Activated CD8-positive, alpha-beta T cell treated with anti-CD3 and anti-CD28 coated beads for 36 hours (primary cell): ENCODE data around the gene SPRY4. TPM values are rescaled to one million over a fixed set of nuclear protein-coding genes. Genes with fewer than 3 reads are reported as not detected.
"Not testable (repeated sequence)": the region's sequence is repeated elsewhere in the genome, so short reads cannot be mapped to it uniquely, and the experiment has no call there.

Experiments used
- ATAC-seq: fragments of 200-7000 bp; cut with Tn5 transposase; one replicate; pipeline ENCODE4 v1.10.0; 2021; ENCODE audit warnings: mild to moderate bottlenecking, moderate library complexity
- CTCF ChIA-PET: fragments of 350-600 bp; sonication (Branson Sonifier 250); formaldehyde crosslinking; loops from one replicate; lab custom pipeline; 2021; ENCODE audit warnings: antibody characterized with exemption; lab: Charles Lee
- POLR2A ChIA-PET: fragments of 350-600 bp; sonication (Branson Sonifier 250); formaldehyde crosslinking; loops from one replicate; lab custom pipeline; 2021; ENCODE audit warnings: antibody characterized with exemption; lab: Charles Lee
- DNase-seq: peaks from one replicate; pipeline ENCODE4 v3.0.0-alpha.2; 2020
- H3K27ac Mint-ChIP-seq: one replicate; pipeline ENCODE4 v1.8.0; 2021; ENCODE audit warnings: mild to moderate bottlenecking, mixed read lengths
- H3K27me3 Mint-ChIP-seq: one replicate; pipeline ENCODE4 v1.8.0; 2021; ENCODE audit warnings: mixed read lengths
- H3K36me3 Mint-ChIP-seq: one replicate; pipeline ENCODE4 v1.8.0; 2021; ENCODE audit warnings: low read depth, mixed read lengths
- H3K4me1 Mint-ChIP-seq: one replicate; pipeline ENCODE4 v1.8.0; 2021; ENCODE audit warnings: low read depth, mixed read lengths
- H3K4me3 Mint-ChIP-seq: one replicate; pipeline ENCODE4 v1.8.0; 2021; ENCODE audit warnings: mild to moderate bottlenecking, moderate library complexity, mixed read lengths
- H3K9me3 Mint-ChIP-seq: one replicate; pipeline ENCODE4 v1.8.0; 2021; ENCODE audit warnings: mixed read lengths
- intact Hi-C: fragments of 100-400 bp; cut with micrococcal nuclease; formaldehyde crosslinking; loops from one replicate; pipeline ENCODE4 v1.10.0; 2022
- total RNA-seq, 2 experiments: library from RNA; stranded (reverse); gene quantifications; one replicate each; pipeline ENCODE4 v1.2.3, GENCODE V29; 2021
- TF ChIP-seq, protein P1 (sequence below): fragments of 200-600 bp; IDR thresholded peaks from one replicate; pipeline ENCODE4 v1.8.0; 2022; ENCODE audit warnings: antibody characterized with exemption, mild to moderate bottlenecking

SPRY4 gene
- total RNA-seq, 2 experiments from 2014 or later, result 0.90 to 1.0 TPM

GRCh38 chr5:142353071-142353472, 28.3 kb upstream of the SPRY4 start:
- ATAC-seq (no peak), DNase-seq (no peak)
- Mint-ChIP-seq H3K36me3 (no peaks in the 10 kb centered on the region), H3K27ac (no peak overlapping the region), H3K9me3 (peaks cover 7% of the 10 kb centered on the region), H3K4me1 (peaks cover 18% of the 10 kb centered on the region), H3K4me3 (no peak overlapping the region), H3K27me3 (no peaks in the 10 kb centered on the region)
- ChIA-PET CTCF (interaction anchor here (0.8 kb wide), 1 partner anchor 130 kb away, joined by 3 read pairs; no protein-coding TSS in a partner anchor), POLR2A (no interaction called here)
- intact Hi-C loops, result no loop called here
- TF ChIP-seq, protein P1, sequence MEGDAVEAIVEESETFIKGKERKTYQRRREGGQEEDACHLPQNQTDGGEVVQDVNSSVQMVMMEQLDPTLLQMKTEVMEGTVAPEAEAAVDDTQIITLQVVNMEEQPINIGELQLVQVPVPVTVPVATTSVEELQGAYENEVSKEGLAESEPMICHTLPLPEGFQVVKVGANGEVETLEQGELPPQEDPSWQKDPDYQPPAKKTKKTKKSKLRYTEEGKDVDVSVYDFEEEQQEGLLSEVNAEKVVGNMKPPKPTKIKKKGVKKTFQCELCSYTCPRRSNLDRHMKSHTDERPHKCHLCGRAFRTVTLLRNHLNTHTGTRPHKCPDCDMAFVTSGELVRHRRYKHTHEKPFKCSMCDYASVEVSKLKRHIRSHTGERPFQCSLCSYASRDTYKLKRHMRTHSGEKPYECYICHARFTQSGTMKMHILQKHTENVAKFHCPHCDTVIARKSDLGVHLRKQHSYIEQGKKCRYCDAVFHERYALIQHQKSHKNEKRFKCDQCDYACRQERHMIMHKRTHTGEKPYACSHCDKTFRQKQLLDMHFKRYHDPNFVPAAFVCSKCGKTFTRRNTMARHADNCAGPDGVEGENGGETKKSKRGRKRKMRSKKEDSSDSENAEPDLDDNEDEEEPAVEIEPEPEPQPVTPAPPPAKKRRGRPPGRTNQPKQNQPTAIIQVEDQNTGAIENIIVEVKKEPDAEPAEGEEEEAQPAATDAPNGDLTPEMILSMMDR, result no peak

- peaks cover 18% of the 10 kb centered on the region for H3K9me3 Mint-ChIP-seq
- POLR2A ChIA-PET, result interaction anchor here (1.0 kb wide), 1 partner anchor 232 kb away, joined by 3 read pairs; no protein-coding TSS in a partner anchor
- intact Hi-C loops, result no loop called here
Observed at GRCh38 chr5:142350021-142350420, 25.2 kb upstream of the SPRY4 start.

GRCh38 chr5:142346706-142347105, 21.9 kb upstream of the SPRY4 start:
- DNase-seq, result no peak
- ChIA-PET CTCF (no interaction called here), POLR2A (no interaction called here)
- H3K4me1 Mint-ChIP-seq, result no peaks in the 10 kb centered on the region
- intact Hi-C loops, result no loop called here
- H3K4me3 Mint-ChIP-seq, result no peak overlapping the region
- H3K36me3 Mint-ChIP-seq, result peaks cover 8% of the 10 kb centered on the region
- H3K27me3 Mint-ChIP-seq, result no peaks in the 10 kb centered on the region
- TF ChIP-seq, protein P1, result no peak
- peaks cover 34% of the 10 kb centered on the region for H3K9me3 Mint-ChIP-seq
- ATAC-seq, result no peak
- H3K27ac Mint-ChIP-seq, result no peak overlapping the region

More at GRCh38 chr5:142350021-142350420, 25.2 kb upstream of the SPRY4 start:
- ATAC-seq, result no peak
- CTCF ChIA-PET, result no interaction called here
- H3K4me1 Mint-ChIP-seq, result peaks cover 3% of the 10 kb centered on the region
- H3K27ac Mint-ChIP-seq, result no peak overlapping the region
- no peak for DNase-seq
- no peaks in the 10 kb centered on the region for H3K27me3 Mint-ChIP-seq
- H3K36me3 Mint-ChIP-seq, result peaks cover 3% of the 10 kb centered on the region
- H3K4me3 Mint-ChIP-seq, result no peak overlapping the region
- TF ChIP-seq, protein P1, result no peak

- ATAC-seq, DNase-seq, H3K4me1 Mint-ChIP-seq, H3K27me3 Mint-ChIP-seq, H3K4me3 Mint-ChIP-seq, H3K27ac Mint-ChIP-seq, intact Hi-C loops, H3K36me3 Mint-ChIP-seq: not testable (repeated sequence)
- CTCF ChIA-PET, result interaction anchor here (0.7 to 1.0 kb wide), 3 partner anchors 12 to 500 kb away, joined by 3 to 6 read pairs (median 3); no protein-coding TSS in a partner anchor
- POLR2A ChIA-PET, result interaction anchor here (0.6 kb wide), 1 partner anchor 43 kb away, joined by 4 read pairs; no protein-coding TSS in a partner anchor
- H3K9me3 Mint-ChIP-seq, result peaks cover 34% of the 10 kb centered on the region
Observed at GRCh38 chr5:142344915-142345314, 20.1 kb upstream of the SPRY4 start.

DNA sequence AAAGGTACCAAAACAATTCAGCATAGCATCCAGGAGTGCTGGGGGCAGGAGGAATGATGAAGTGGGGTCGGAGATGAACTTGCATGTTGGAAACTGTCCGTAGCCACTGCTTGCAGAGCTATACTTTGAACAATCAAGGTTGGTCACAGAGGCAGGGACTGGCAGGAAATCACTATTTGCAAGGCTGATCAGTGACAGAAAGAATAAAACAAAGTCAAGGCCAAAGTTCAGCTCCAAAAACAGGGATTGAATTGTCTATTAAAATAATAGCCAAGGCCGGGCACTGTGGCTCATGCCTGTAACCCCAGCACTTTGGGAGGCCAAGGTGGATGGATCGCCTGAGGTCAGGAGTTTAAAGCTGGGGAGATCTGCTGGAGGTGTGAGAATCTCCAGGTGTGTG, 18.7 kb upstream of the SPRY4 start:
- DNase-seq, result no peak
- Mint-ChIP-seq H3K4me3 (no peak overlapping the region), H3K9me3 (peaks cover 31% of the 10 kb centered on the region), H3K36me3 (peaks cover 8% of the 10 kb centered on the region), H3K4me1 (no peaks in the 10 kb centered on the region), H3K27me3 (peaks cover 3% of the 10 kb centered on the region), H3K27ac (no peak overlapping the region)
- ATAC-seq, result no peak
- POLR2A ChIA-PET, result no interaction called here
- CTCF ChIA-PET, result no interaction called here
- TF ChIP-seq, protein P1, result no peak
- intact Hi-C loops, result no loop called here
